AG04450 (cell line): ENCODE results near the gene RAB9A. TPM values are rescaled to one million over a fixed set of nuclear protein-coding genes. Genes with fewer than 3 reads are reported as not detected.

Source experiments
- CTCF ChIA-PET: fragments of 300-600, 350-600 bp; formaldehyde crosslinking; extraction: SDS; loops from one replicate; lab custom pipeline; 2022; ENCODE audit warnings: antibody characterized with exemption, inconsistent platforms; lab: Charles Lee
- POLR2A ChIA-PET: fragments of 350-600 bp; formaldehyde crosslinking; extraction: SDS; loops from one replicate; lab custom pipeline; 2021; ENCODE audit warnings: antibody characterized with exemption, inconsistent platforms; lab: Yijun Ruan, JAX
- DNase-seq: peaks from one replicate; pipeline ENCODE4 v3.0.0-alpha.2; 2011; ENCODE audit warnings: low read depth, low spot score
- H3K27ac ChIP-seq: one replicate; pipeline ENCODE4 v1.5.1; 2012; ENCODE audit warnings: low read depth, low read length, control low read depth
- H3K27me3 ChIP-seq: one replicate; pipeline ENCODE4 v1.6.0; 2012; ENCODE audit warnings: low read length; ENCODE audit not compliant: control insufficient read depth, insufficient read depth
- H3K4me3 ChIP-seq: 2 replicates; pipeline ENCODE4 v1.5.1; 2011; ENCODE audit warnings: mild to moderate bottlenecking, low read depth, low read length, control low read depth
- H3K9me3 ChIP-seq: 2 replicates; pipeline ENCODE4 v1.5.1; 2012; ENCODE audit warnings: low read length; ENCODE audit not compliant: control insufficient read depth, insufficient read depth
- CTCF ChIP-seq: IDR thresholded peaks from 2 replicates; pipeline ENCODE4 v1.5.1; 2011; ENCODE audit warnings: low read depth, low read length, control low read depth, inconsistent platforms
- polyA plus RNA-seq: library from polyadenylated mRNA; depleted of rRNA; stranded (reverse); fragments of >200 nt; gene quantifications from 2 replicates; pipeline ENCODE4 v1.2.3, GENCODE V29; 2011

RAB9A gene
- polyA plus RNA-seq, 1 experiment, result 41.7 TPM

DNA sequence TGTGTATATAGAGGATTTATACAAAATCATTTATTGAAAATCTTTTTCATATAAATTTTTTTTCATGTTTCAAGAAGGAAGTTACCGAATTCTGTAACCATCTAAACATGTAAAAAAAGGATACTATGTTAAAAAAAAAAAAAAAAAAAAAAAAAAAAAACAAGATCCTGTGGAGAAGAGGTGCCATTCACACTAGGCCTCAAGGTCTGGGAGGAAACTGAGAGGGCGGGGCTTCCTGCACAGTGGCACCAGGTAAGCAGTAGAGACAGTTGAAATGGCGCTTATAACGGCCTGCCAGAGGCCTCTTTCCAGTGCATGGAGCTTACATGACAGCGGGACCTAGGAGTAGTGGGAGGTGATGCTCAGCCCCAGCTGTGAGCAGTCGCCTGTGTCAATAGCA is 28.0 kb downstream of the RAB9A start:
- ChIA-PET POLR2A (no interaction called here), CTCF (no interaction called here)
- no peak for DNase-seq
- H3K4me3 ChIP-seq, result no peak overlapping the region
- H3K27ac ChIP-seq, result peak overlapping the region; percentile 21
- no peak for TF ChIP-seq CTCF
- H3K9me3 ChIP-seq, result no peaks in the 10 kb centered on the region
- H3K27me3 ChIP-seq, result no peaks in the 10 kb centered on the region

DNA sequence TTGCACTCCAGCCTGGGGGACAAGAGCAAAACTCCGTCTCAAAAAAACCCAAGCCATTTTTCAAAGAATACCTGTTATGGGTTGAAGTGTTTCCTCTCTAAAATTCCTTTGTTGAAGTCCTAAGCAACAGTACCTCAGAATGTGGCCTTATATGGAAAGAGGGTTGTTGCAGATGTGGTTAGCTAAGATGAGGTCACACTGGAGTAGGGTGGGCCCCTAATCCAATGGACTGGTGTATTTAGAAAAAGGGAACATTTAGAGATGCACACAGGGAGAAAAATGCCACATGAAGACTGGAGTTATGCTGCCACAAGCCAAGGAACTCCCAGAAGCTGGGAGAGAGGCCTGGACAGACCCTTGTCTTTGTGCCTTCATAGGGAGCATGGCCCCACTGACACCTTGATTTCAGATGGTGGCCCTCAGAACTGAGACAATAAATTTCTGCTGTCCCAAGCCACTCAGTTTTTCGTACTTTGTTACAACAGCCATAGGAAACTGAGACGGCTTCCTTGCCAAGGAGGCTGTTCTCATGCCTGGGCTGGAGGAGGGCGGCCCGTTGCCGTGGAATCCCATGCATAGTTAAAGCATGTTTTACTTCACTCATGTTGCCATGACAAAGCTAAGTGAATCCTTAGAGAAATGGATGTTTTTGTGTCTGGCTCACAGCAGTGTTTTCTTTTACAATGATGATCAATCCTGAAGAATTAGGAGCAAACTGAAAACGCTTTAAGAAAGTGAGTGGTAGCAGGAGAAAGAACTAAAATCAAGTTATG is 29.0 kb downstream of the RAB9A start:
- POLR2A ChIA-PET, result no interaction called here
- no peaks in the 10 kb centered on the region for H3K9me3 ChIP-seq
- CTCF ChIA-PET, result no interaction called here
- no peak for TF ChIP-seq CTCF
- H3K27ac ChIP-seq, result peak overlapping the region; percentile 88
- H3K4me3 ChIP-seq, result no peak overlapping the region
- DNase-seq, result no peak
- H3K27me3 ChIP-seq, result no peaks in the 10 kb centered on the region

DNA sequence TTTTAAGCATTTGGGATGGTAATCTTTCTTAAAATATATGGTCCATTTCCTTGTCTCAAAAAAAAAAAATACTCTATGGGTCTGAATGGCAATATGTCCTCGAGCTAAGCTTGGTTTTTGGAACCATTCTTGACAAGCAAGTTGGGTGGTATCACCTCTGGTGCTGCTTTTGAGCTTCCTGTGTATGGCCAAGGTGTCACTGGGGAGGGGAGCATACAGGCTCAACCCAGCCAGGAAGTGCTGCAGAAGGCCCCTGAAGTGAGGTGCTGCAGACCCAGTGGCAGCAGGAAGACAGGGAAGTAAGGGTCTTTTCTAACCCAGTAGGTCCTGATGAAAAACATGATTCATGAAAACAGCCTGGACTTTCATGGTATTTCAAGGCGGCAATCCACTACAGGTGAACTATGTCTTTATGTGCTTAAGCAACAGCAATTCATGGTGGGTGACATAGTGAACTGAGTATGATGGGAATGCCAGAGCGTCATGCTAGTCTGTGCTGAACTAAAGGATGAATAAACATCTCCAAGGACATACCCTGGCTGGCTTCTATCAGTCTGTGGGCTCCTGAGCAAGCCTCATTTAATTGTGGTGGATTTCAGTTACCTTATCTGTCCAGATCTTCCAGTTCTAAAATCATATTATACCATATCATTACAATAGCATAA is 30.4 kb downstream of the RAB9A start:
- DNase-seq, result no peak
- H3K27ac ChIP-seq, result no peak overlapping the region
- ChIA-PET POLR2A (no interaction called here), CTCF (interaction anchor here (1.2 kb wide), 1 partner anchor 73 kb away, joined by 5 read pairs; no protein-coding TSS in a partner anchor)
- no peaks in the 10 kb centered on the region for H3K9me3 ChIP-seq
- no peak overlapping the region for H3K4me3 ChIP-seq
- no peak for TF ChIP-seq CTCF
- no peaks in the 10 kb centered on the region for H3K27me3 ChIP-seq

GRCh38 chrX:13721371-13721770 is 32.4 kb downstream of the RAB9A start:
- Histone ChIP-seq H3K27me3 (no peaks in the 10 kb centered on the region), H3K4me3 (no peak overlapping the region), H3K9me3 (no peaks in the 10 kb centered on the region), H3K27ac (peak overlapping the region; percentile 82)
- no peak for DNase-seq
- CTCF ChIA-PET, result interaction anchor here (0.7 kb wide), 1 partner anchor 29 kb away, joined by 5 read pairs; no protein-coding TSS in a partner anchor
- POLR2A ChIA-PET, result interaction anchor here (0.6 to 1.4 kb wide), 6 partner anchors 13 to 1322 kb away, joined by 3 to 14 read pairs (median 4); partner anchors contain the start of genes OFD1 and TRAPPC2
- TF ChIP-seq CTCF, result no peak
